GM21381 (cell line): ENCODE measurements around the gene EEF2.

Experiments used
- ATAC-seq: cut with Tn5 transposase; IDR thresholded peaks from one replicate; pipeline ENCODE4 v1.9.1; 2021; ENCODE audit warnings: mild to moderate bottlenecking, moderate library complexity; ENCODE audit not compliant: unreplicated experiment

EEF2 gene

GRCh38 chr19:3984908-3985642 lies at the start of gene EEF2:
Gene EEF2 (minus strand): TSS chr19:3985463. CDS start chr19:3985380, 83 bp downstream.
- ATAC-seq, result peak; percentile 57

GRCh38 chr19:4034048-4035017 lies 49.1 kb upstream of the EEF2 start:
- no peak for ATAC-seq

GRCh38 chr19:4033028-4033956 lies 48.0 kb upstream of the EEF2 start:
- no peak for ATAC-seq

GRCh38 chr19:4032436-4032835 lies 47.2 kb upstream of the EEF2 start:
- no peak for ATAC-seq

- ATAC-seq, result no peak
Measured at GRCh38 chr19:4031420-4031819, 46.2 kb upstream of the EEF2 start.

DNA sequence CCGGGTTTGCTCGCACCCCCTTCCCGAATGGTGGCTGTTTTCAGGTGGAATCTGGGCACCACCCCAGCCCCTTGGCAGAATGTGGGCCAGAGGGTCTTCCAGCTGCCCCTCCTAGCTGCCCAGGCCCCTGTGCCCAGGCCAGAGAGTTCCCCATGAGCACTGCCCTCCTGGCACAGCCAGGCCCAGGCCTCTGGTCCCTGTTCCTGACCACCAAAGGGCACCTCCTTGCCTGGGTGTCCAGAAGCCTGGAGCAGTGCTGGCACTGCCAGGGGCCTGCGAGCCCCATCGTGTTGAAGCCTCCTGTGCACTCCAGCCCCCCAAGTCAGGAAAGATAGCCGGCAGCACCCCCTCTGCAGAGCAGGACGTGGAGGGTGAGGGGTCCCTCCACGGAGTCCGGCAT lies 45.7 kb upstream of the EEF2 start:
- no peak for ATAC-seq

DNA sequence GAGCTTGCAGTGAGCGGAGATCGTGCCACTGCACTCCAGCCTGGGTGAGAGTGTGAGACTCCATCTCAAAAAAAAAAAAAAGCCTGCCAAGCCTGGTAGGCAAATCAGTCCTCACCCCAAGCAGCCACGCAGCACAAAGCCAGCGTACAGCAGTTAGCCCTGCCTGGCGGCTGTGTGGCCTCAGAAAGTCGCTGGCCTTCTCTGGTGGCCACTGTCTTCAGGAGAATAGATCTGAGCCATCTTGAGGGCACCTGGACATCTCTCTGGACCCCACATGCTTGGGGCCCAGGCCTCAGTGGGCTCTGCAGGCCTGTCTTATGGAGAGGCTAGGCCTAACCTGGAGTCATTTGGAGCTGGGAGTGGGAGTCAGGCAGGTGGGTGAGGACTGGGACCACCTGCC lies 45.3 kb upstream of the EEF2 start:
- ATAC-seq, result no peak

DNA sequence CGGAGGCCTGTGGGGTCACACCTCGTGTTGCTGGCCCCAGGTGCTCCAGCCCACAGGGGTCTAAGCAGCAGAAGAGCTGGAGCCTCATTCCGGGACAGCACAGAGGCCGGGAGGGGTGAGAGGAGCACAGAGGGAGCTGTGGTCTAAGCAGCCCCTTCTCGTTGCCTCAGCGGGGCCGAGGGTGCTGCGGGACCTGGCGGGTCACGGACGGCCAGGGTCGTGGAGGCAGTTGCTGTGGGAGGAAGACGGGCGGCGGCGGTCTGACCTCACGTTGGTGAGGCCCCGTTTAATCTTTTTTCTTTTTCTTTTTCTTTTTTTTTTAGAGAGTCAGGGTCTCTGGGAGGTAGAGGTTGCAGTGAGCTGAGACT lies 44.0 kb upstream of the EEF2 start:
- no peak for ATAC-seq

DNA sequence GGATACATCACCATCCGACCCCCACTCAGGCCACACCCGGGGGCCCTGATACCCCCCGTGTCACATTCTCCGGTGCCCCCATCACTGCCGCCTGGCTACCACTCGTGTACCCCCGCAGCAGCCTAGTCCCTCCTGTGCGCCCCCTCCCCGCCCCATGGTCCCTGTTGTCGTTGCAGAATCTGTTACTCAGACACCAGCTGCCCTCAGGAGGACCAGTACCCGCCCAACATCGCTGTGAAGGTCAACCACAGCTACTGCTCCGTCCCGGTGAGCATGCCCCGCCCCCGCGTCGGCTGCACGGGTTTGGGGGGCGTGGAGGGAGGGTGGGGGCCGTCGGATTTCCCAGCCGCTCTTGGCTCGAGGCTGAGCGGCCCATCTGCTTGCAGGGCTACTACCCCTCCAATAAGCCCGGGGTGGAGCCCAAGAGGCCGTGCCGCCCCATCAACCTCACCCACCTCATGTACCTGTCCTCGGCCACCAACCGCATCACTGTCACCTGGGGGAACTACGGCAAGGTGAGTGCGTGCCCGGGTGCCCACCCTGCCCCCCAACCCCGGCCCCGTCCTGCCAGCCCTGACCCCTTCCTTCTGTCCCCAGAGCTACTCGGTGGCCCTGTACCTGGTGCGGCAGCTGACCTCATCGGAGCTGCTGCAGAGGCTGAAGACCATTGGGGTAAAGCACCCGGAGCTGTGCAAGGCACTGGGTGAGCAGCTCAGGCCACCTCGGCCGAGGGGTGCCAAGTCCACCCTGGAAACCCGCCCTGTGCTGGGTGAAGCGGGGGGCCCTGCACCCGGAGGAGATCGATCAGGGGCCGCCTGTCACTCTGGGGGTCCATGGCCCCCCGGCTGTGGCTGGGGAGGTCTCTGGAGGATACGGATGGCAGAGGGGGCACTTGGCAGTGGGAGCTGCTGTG lies 43.3 kb upstream of the EEF2 start:
- no peak for ATAC-seq

DNA sequence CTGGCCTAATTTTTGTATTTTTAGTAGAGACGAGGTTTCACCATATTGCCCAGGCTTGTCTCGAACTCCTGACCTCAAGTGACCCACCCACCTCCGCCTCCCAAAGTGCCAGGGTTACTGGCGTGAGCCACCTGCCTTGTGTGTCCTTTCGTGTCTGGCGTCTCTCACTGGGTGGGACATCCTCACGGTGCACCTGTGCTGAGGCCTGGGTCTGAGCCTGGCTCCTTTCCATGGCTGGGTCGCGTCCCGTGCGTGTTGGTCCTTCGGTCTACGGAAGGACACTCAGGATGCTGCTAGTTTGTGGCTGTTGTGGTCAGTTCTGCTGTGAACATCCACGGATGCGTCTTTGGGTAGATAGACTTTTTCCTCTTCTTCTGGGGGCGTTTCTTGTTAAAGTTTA lies 41.9 kb upstream of the EEF2 start:
- ATAC-seq, result no peak

DNA sequence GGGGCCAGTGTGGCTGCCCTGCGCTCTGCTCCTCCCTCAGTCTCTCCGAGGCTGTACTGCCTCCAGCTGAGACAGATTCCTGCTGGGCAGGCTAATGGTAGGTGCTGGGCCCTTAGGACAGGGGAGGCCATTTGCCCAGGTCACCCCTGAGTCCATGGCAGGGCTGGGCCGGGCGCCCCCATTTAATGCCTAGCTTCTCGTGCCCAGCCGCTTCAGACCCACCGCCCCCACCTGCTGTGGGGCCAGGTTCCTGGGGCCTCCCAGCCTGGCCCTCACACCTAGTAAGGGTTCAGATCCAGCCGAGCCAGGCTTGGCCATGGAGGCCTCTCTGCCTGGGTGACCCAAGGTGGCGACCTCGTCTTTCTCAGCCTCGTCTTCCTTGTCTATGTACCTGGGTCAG lies 40.1 kb upstream of the EEF2 start:
- no peak for ATAC-seq

DNA sequence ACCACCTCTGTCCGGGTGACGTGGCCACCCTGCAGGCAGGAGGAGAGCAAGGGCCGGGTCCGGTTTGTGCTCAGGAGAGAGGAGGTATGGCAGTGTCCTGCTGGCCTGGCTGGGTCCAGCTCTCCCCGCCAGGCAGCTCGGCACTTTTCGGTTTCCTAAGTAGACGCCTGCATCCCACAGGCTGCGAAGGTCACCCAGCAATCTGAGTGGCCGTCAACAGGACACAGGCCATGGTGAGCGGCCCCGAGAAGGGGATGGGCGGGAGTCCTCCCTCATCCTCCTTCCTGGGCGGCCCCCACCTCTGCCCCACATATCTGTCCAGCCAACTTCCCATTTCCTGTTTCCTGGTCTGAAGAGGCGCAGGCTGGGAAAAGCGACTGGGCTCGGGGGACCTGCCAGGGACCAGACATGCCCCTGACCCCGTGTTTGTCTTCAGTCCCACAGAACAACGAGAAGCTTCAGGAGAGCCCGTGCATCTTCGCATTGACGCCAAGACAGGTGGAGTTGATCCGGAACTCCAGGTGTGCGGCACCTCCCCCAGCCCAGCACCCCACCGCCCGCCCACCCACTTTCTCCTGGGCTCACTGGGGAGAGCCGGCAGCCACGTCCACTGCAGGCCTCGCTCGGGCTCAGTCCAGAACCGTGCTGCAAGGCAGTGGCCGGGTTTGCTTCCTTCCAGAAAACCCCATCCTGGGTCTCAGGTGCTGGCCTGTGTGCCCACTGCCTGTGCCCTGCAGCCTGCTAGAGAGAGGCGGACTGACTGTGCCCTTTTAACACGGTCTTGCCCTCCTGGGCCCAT lies 38.5 kb upstream of the EEF2 start:
- ATAC-seq, result no peak

- ATAC-seq, result no peak
Measured at GRCh38 chr19:4019578-4019977, 34.3 kb upstream of the EEF2 start.

DNA sequence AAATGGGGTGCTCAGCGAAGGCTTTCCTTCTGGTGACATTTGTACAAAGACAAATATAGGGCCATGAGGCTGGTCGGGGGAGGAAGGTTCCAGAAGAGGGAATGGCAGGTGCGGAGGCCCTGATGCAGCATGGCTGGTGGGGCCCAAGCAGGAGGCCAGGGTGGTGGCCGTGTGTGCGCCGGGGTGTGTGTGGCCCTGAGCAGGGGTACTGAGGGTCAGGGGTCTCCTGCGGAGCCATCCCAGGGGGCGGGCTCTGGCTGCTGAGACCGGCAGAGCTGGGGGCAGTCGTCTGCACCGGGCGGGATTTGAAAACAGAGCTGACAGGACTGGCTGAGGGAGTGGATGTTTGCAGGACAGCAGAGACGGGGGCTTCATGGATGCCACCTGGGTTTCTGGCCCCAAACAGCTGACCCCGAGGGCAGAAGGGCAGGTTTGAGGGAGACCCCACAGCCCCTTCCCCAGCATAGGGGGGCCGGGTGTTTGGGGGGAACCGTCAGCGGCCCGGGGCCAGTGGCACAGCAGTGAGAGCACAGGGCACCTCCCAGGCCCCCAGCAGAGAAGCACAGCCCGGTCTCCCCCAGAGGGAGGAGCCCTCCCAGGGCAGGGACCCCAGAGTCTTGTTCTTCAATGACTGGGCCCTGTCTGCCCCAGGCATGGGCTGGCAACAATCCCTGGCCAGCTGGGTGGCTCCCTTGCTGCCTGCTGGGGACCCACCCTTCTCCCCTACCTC lies 33.7 kb upstream of the EEF2 start:
- no peak for ATAC-seq

- ATAC-seq, result no peak
Measured at GRCh38 chr19:4018140-4018613, 32.9 kb upstream of the EEF2 start.

- ATAC-seq, result no peak
Measured at GRCh38 chr19:4016903-4017638, 31.8 kb upstream of the EEF2 start.

DNA sequence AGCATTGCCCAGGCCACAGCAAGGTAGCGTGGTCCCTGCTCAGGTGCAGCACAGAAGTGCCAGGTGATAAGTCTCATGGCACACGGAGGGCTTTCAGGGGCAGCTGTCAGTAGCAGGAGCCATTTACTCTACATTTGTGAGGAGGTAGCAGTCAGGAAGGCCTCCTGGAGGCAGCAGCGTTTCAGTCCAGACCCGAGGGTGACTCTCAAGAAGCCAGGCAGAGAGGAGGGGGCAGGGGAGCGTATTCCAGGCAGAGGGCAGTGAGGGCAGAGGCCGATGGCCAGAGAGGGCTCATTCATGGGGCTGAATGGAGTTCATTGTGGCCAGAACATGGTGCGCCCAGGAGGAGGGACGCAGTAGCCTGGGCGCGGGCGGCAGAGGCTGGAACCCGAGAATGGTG lies 31.2 kb upstream of the EEF2 start:
- ATAC-seq, result no peak
